ENCODE data around the gene OTUD4.
"Not testable (repeated sequence)": the region's sequence is repeated elsewhere in the genome, so short reads cannot be mapped to it uniquely, and the experiment has no call there.

The OTUD4 gene

DNA sequence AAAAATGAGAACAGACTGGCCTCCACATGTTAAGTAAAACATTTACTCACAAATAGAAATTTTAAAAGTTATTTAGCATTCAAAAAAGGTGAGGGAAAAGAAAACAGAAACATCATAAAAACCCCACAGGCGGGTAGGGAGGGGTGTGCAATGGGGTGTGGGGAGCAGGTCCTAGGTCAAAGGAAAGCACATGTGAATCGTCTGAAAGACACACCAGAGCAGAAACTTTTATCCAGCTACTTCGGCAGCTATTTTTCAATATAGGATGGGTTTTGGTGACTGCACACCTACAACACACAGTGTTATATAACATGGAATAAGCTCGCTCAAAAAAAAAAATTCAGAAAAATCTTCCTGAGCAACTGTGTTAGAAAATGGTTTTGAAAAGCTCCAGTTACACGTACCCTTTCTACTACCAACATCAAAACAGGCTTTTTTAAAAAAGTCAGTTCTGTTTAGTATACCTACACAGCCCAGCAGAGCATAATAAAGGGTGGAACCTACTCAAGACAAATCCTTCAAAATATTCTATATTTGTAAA, 1.6 kb downstream of the OTUD4 start:
- DNase-seq (ENCODE audit: low spot score) = peak; percentile 61

DNA sequence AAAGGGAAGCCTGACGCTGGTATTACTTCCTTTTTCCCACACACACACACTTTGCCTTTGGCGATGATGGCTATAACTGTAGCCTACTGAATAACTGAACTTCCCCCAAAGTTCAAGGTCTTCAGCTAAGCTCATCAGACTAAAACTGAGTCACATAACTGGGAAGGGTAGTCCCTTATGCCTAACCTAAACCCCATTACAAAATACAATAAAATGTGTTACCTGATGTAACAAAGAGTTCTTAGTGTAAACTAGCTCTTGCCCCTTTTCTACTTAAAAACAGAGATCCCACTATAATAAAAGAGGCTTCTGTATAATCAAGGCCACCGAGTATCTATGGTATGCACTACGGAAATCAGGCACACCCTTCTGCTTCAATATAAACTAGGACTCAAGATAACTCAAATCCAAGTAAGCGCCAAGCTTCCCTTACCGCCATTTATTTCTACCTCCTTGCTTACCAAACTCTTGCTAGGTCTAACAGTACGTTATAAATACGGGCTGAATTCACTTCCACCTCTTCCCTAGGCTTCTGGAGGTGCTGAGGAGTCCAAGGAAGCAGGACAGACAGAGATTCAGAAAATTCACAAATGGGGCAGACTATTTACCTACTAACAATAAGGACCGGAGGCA, 2.4 kb downstream of the OTUD4 start:
- peak; percentile 58 for DNase-seq (ENCODE audit: low spot score)

DNA sequence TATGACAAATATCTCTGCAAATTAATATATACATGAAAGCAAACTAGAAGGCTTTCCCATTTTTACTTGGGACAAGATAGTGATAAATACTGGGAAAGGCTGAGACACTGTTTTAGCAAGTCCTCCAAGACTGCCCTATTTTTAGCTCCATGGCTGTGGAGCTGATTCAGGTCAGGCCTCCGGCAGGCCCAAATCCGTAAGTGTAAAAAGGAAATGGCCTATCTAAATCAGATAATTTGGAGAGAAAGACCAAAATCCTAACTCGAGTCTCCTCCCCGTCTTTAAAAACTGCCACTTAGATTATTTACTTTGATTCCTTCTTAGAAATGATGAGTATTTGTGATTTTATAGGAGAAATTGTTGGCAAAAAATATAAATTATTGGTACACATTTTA, 2.9 kb downstream of the OTUD4 start:
- DNase-seq (ENCODE audit: low spot score) = no peak

DNA sequence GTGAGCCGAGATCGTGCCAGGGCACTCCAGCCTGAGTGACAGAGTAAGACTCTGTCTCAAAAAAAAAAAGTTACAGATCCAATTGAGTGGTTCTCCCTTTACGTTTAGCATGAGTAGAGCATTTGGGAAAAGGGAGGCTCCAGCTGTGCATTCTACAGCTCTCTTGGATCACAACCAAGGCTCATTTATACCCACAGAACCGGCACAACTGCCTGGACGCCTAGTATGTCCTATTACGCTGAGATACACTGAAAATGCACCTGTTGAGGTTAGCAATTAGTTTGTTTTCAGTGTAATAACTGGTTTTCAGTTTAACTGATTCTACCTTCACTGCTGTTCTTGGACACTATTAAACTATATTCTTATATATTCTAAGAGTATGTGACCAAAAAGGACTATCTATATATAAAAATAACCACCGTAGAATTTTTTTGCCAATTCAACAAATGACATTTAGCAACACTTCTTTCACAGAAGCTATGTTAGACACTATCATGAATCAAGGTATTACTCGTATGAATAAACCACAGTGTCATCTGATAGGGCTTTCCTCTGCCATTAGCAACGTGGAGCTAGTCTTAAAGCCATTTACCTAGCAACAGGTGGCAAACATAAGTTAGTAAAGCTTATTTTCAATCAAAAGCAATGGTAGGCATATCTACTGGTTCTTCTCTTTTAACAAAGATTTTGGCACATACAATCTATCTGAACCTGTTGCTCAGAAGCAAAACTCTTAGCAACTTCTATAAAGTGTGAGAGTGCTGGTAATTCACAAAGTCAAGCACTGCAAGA, 3.6 kb downstream of the OTUD4 start:
- peak; percentile 23 for DNase-seq (ENCODE audit: low spot score)

DNA sequence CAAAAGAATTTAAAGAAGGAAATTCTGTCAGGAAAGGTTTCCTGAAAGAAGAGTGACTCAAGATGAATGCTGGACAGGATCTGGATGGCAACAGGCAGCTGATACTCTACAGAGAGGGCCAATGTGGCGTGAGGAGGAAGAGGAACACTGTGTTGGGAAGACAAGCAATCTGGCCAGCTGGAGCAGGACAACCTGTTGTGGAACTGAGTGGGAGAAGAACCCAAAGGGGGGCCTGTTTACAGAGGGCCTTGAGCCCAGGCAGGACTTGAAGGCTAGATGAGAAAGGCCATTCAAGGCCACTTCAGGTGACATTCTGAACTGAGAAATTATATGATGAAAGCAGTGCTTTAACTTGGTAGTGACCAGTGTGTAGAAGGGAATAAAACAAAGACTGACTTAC, 8.5 kb downstream of the OTUD4 start:
- no peak for DNase-seq (ENCODE audit: low spot score)

DNA sequence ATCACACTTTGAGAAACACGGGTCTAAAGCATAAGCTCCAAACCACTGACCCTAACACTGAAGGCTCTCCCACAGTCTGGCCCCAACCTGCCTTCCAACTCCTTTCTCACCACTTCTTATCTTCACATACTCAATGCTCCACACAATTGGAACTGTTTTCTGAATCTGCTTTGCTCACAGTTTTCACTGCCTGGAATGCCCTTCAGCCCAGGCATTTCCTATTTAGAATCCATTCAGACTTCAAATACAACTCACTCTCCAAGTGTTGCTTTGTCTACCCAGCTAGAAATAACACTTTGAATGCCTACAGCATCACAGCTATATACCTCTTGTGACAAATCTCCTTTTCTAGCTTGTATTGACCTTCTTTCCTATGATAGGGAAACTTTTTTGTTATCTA, 10.2 kb downstream of the OTUD4 start:
- DNase-seq (ENCODE audit: low spot score) = no peak

DNA sequence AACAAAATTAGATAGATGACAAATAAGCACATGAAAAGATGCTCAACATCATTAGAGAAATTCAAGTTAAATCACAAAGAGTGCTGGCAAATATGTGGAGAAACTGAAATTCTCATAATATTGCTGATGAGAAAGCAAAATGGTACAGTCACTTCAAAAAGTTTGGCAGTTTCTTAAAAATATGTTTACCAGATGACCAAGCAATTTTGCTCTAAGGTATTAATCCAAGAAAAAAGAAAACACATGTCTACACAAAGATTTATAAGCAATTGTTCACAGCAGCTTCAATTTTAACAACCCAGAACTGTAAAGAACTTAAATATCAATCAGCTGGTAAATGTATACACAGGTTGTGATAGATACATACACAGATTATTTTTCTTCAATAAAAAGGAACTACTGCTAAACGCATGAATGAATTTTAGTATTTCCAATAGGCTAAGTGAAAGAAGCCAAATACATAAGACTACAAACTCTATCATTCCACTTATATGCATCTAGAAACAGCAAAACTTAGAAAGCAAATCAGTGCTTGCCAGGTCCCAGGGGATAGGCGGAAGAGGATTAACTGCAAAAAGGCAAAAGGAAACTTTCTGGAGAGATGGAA, 11.7 kb downstream of the OTUD4 start:
- DNase-seq (ENCODE audit: low spot score) = no peak

DNA sequence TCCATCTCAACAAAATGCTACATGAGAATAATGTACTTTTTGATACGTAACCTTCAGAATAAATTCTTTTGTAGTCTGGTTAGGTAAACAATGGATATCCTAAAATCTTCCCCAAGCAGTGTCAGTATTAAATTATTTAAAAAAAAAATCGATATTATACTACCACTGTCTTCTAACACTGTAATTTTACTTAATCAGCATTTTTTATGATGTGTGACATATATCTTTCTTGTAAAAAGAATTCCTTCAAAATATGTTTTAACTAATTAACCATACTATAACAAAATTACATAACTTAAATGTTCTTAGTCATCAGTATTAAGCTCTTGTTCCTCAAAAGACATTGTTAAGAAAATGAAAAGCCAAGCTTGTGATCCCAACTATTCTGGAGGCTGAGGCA, 12.5 kb downstream of the OTUD4 start:
- no peak for DNase-seq (ENCODE audit: low spot score)

DNA sequence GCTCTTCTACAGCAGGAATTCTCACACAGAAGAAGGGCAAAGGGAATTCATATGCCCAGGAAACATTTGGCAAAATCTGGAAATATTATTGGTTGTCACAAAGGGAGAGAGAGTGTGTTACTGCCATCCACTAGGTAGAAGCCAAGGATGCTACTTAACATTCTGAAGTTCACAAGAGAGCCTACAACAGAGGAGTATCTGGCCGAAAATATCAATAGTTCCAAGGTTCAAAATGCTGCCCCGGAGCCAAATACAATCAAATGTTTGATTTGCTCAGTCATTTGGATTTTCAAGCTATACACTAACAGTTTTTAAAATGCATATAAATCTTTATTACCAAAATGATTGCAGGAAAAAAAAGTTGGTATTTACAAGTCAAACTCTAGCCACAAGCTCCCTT, 18.8 kb downstream of the OTUD4 start:
- no peak for DNase-seq (ENCODE audit: low spot score)

DNA sequence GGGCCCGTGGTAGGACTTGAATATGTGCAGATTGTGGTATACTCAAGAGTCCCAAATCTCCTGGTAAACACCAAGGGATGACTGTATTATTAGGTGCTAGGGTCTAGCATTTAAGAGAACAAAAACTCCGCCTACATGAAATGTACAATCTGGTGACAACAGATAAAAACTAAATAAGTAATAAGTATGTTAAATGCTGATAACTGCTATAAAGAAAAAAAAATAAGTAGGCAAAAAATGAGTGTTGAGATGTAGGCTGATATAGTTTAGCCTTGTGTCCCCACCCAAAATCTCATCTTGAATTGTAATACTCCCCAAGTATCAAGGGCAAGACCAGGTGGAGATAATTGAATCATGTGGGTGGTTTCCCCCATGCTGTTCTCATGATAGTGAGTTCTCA, 23.4 kb downstream of the OTUD4 start:
- DNase-seq (ENCODE audit: low spot score) = no peak

DNA sequence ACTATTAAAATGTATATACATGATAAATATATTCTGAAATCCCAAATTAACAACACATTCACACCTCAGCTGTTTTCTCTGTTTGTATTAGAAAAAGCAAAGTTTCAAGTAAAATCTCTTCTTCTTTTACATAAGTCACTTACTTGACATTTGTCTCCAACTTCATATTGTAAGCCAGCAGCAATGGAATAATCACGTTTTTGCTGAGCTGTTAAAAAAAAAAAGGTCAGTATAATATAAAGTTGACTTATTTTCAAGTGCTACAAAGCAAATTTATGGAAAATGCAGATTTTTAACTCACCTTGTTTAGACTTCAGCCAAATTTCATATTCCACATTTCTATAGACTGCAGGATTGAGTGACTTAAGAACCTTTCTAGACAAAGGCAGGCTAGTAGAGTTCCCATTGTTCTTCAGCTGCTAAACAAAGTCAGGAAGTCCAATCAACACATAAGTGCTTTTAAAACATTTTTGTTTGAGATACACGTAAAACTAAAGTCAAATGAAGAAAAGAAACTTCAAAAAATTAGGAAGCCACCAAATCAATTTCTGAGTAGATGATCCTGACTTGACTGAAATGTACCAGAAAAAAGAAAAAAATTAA, 25.0 kb downstream of the OTUD4 start:
- DNase-seq (ENCODE audit: low spot score) = no peak

DNA sequence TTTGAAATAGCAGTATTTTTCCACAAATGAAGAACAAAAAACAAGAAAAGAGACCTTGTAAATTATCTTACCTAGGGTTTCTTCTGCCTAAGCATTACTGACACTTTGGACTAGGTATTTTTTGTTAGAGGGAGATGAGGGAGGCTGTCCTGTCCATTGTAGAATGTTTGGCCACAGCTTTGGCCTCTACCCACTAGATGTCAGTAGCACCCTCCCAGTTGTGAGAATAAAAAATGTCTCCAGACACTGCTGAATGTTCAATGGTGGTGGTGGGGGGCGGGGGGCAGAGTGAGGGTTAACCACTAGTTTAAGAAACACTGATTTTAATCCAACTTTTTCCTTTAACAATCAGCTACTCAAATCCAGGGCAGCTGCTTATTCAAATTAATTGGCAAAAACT, 25.8 kb downstream of the OTUD4 start:
- peak; percentile 65 for DNase-seq (ENCODE audit: low spot score)

DNA sequence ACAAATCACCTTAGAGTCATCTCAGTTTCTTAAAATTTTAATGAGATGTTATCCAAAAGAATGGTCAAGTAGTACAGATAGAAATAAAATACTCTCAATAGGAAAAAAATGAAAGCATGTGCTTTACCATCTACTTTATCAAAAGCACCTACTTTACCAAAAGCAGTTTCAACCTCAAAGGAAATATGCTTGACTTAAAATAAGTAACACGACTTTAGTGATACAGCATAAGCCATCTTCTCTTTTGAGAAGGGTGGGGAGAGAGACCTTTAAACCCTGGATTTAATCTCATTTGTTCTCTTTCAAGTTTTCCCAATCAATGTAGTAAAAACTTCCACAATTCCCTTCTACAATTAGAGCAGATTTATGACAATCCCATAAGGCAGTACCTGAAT, 26.5 kb downstream of the OTUD4 start:
- DNase-seq (ENCODE audit: low spot score) = no peak

DNA sequence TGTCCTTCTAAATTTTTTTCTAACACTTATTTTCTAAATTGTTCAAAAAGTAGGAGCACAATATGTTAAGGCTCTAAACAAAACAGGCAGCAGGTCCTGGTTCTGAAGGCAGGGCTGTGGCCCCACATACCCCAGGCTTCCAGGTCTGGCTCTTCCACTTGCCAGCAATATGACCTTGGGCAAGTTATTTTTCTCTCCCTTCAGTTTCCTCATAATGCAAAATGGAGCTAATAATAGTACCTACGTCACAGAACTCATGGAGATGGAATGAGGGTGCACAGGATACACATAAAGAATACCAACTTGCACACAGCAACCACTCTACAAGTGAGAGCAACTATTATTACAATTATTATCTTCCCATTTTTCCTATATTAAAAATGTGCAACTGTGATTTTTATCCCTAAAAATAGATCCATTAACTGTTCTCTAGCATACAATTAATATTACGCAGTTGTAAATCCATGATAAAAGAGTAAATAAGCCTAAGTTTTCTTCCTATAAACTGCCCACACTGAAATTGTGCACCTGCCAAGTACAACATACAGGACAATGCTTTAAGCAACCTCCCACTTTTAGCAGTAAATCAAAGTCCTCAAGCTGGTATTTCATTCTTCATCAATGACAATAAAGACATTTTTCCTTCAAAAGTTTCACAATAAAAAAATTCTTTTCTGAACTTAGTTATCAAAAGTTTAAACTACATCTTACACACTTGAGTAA, 27.0 kb downstream of the OTUD4 start:
- no peak for DNase-seq (ENCODE audit: low spot score)

DNA sequence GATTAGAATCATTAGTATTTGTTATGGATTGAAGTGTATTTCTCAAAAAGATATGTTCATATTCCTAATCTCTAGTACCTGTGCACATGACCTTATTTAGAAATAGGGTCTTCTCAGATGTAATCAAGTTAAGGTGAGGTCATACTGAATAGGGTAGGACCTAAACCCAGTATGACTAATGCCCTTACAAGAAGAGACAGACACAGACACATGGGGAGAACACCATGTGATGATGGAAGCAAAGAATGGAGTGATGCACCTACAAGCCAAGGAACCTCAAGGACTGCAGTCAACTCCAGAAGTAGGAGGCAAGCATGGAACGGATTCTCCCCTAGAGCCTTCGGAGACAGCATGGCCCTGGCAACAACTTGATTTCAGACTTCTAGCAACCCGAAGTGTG, 31.4 kb downstream of the OTUD4 start:
- no peak for DNase-seq (ENCODE audit: low spot score)

DNA sequence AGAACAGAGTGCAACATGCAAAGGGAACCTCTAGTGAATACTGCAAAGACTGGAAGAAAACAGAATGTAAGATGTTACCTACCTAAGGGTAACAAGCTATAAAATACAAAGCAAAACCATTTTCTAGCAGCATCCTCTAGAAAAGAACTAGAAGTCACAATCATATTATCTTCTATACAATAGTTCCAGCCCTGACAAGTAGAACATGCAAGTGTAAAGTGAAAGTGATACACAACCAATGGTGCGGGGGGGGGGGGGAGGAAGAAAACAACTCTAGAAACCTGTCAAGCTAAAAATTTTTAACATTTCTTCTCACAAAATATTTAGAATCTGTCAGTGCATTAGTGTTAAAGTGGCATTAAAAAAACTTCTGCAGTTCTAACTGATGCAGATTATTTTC, 44.2 kb downstream of the OTUD4 start:
- DNase-seq (ENCODE audit: low spot score) = not testable (repeated sequence)

DNA sequence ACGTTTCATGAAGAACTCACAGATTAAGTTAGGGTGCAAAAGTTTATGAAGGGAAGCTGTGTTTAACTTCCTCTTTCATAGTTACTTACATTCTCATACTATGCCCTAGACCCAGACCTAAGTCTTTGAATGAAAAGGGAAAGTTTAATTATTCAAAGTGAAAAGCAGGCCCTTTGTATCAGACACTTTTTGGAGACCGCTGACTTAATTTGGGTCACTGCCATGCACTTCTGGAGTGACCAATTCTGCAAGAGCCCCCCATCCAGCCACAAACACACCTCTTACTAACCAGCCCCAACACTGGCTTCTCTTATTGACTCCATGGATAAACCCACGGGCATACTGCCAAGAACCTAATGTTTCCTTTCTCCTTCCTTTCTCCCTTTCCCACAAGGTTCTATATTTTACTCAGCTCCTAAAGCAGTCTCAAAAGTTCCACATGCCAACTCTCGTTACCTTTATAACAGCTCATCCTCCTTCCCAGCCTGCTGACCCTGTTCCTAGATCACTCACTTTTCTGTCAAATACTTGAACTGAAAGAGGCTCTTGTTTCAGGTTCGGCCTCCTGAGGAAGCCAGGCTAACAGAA, 47.8 kb downstream of the OTUD4 start:
- DNase-seq (ENCODE audit: low spot score) = peak; percentile 44

DNA sequence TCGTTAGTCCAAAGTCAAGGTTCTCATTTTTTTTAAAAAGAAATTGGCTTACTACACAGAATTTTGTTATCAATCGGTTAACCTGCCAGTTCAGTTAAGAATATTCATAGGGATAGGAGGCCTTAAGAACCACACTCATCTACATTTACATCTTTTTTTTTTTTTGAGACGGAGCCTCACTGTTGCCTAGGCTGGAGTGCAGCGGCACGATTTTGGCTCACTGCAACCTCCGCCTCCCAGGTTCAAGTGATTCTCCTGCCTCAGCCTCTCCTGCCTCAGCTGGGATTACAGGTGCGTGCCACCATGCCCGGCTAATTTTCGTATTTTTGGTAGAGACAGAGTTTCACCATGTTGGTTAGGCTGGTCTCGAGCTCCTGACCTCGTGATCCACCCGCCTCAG, 48.5 kb downstream of the OTUD4 start:
- no peak for DNase-seq (ENCODE audit: low spot score)

DNA sequence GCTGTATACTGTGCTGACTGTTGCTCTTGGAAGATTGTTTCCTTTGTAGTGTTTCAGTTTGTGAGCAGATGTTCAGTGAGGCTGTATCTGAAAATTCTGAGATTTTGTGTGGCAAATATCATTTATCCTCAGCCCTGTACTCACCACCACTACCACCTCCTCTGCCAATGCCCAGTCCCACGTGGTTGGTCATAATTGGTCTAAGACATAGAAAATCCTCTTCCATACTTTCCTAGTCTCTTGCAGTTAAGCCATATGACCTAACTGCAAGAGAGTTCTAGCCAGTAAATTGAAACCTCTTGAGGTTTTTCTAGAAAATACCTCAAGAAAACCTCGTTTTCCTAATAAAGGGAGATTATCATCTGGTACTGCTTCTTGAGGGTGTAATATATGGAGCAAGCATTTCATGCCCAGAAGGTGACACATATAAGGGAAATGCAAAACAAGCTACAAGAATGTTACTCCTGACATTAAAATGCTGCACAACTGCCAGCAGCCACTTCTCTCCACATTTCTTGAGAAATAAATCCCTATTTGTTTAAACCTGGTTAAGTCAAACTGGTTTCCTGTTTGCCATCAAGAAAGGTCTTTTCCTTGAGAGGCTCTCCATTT, 49.5 kb downstream of the OTUD4 start:
- peak; percentile 19 for DNase-seq (ENCODE audit: low spot score)

DNA sequence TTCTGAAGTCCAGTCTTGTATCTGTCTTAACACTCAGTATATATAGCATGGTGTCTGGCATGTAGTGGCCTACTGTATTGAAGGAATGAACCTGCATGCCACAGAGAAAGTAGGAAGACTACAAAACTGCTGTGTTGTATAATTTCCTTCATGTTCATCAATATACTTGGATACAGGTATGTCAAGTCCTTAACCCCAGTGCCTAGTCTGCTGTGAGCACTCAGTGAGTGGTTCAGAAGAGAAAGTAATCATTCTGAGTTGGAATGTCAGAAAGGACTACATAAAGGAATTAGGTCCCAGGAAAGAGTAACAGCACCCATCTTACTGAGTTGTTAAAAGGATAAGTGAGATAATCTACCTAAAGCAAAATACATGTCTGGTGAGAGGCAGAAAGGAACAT, 50.3 kb downstream of the OTUD4 start:
- peak; percentile 14 for DNase-seq (ENCODE audit: low spot score)

DNA sequence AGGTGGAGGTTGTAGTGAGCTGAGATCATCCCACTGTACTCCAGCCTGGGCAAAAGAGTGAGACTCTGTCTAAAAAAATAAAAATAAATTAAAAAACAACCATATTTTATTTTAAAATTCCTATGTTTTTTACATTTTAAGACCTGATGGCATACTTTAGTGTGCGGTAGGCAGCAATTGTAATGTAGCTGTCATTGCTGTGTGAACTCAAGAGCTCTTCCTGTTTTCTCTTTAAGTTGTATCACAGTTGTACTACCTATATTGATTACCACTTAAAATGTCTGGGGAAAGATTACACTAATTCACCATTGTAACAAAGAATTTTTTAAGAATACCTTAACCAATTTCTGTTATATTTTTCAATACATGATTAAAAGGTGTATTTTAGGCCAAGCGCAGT, 55.0 kb downstream of the OTUD4 start:
- no peak for DNase-seq (ENCODE audit: low spot score)

Data from NAMALWA (cell line).